ENCODE measurements around the gene TC2N.

The TC2N gene

DNA sequence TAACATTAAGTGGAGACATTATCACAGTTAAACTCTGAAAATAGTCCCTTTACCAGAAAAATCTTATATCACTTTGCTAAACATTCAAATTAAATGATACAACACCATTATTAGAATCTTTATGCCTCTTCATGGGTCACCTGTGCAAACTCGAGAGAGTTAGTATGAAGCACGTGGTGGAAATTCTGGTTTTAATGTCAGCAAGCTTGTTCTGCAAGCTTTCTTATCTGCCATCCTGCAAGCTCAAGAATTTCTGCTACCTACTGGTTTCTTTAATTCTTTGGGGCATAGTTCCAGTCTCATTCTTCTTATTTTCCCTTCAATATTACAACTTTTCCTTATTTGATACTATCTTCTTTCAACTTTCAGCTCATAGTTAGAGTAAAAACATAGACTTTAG, 136.3 kb downstream of the TC2N start:
- no peak for DNase-seq
- TF ChIP-seq EZH2 (optimal IDR thresholded peaks at IDR 0.05; ENCODE audit: low read depth, low read length) = no peak
- TF ChIP-seq EZH2phosphoT487 (IDR thresholded peaks at IDR 0.05; ENCODE audit: low read length) = no peak
- TF ChIP-seq, protein P1, sequence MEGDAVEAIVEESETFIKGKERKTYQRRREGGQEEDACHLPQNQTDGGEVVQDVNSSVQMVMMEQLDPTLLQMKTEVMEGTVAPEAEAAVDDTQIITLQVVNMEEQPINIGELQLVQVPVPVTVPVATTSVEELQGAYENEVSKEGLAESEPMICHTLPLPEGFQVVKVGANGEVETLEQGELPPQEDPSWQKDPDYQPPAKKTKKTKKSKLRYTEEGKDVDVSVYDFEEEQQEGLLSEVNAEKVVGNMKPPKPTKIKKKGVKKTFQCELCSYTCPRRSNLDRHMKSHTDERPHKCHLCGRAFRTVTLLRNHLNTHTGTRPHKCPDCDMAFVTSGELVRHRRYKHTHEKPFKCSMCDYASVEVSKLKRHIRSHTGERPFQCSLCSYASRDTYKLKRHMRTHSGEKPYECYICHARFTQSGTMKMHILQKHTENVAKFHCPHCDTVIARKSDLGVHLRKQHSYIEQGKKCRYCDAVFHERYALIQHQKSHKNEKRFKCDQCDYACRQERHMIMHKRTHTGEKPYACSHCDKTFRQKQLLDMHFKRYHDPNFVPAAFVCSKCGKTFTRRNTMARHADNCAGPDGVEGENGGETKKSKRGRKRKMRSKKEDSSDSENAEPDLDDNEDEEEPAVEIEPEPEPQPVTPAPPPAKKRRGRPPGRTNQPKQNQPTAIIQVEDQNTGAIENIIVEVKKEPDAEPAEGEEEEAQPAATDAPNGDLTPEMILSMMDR (IDR thresholded peaks at IDR 0.05; ENCODE audit: low read length) = no peak
- Histone ChIP-seq H3K79me2 (ENCODE audit: low read length) (no peaks in the 10 kb centered on the region), H3K4me2 (ENCODE audit: low read depth, low read length) (no peak overlapping the region), H3K9me3 (replicated peaks; ENCODE audit: insufficient read depth, low read length) (no peaks in the 10 kb centered on the region), H3K4me3 (ENCODE audit: low read length) (no peak overlapping the region), H3F3A (ENCODE audit: insufficient read depth, low read length) (no peaks in the 10 kb centered on the region), H3K9me2 (replicated peaks; ENCODE audit: insufficient read depth, low read length) (no peaks in the 10 kb centered on the region), H3K27me3 (replicated peaks; ENCODE audit: insufficient read depth, low read length) (no peaks in the 10 kb centered on the region), H2AFZ (ENCODE audit: low read length) (no peak overlapping the region), H4K20me1 (ENCODE audit: insufficient read depth, low read length) (no peaks in the 10 kb centered on the region), H3K4me1 (ENCODE audit: low read length) (no peaks in the 10 kb centered on the region), H3K9ac (ENCODE audit: low read length) (no peak overlapping the region), H3K36me3 (replicated peaks; ENCODE audit: insufficient read depth, low read length) (no peaks in the 10 kb centered on the region), H3K27ac (ENCODE audit: low read length) (no peak overlapping the region)

DNA sequence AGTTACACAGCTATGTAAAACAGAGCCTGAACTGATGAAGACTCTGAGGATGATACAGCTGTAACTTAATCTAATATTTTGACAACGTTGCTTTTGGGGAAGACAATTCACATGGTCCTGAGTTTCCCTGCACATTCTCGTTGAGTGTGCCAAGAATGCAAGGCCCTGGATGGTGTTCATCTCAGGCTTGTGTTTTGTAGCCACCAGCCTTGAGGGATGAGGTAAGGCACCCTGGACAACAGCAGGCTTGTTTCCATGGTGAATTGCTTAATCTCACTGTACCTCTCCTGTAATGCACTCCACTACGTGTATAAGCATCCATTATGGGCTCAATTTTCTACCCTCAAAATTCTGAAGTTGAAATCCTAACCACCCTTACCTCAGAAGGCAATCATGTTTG, 137.6 kb downstream of the TC2N start:
- H3K4me2 ChIP-seq (ENCODE audit: low read depth, low read length) = no peak overlapping the region
- no peaks in the 10 kb centered on the region for H3K36me3 ChIP-seq (replicated peaks; ENCODE audit: insufficient read depth, low read length)
- no peaks in the 10 kb centered on the region for H3K9me3 ChIP-seq (replicated peaks; ENCODE audit: insufficient read depth, low read length)
- H3K4me3 ChIP-seq (ENCODE audit: low read length) = no peak overlapping the region
- H3K27ac ChIP-seq (ENCODE audit: low read length) = no peak overlapping the region
- H3F3A ChIP-seq (ENCODE audit: insufficient read depth, low read length) = no peaks in the 10 kb centered on the region
- no peaks in the 10 kb centered on the region for H3K4me1 ChIP-seq (ENCODE audit: low read length)
- no peaks in the 10 kb centered on the region for H3K9me2 ChIP-seq (replicated peaks; ENCODE audit: insufficient read depth, low read length)
- H3K9ac ChIP-seq (ENCODE audit: low read length) = no peak overlapping the region
- no peaks in the 10 kb centered on the region for H3K27me3 ChIP-seq (replicated peaks; ENCODE audit: insufficient read depth, low read length)
- H3K79me2 ChIP-seq (ENCODE audit: low read length) = no peaks in the 10 kb centered on the region
- DNase-seq = no peak
- TF ChIP-seq, protein P1 (IDR thresholded peaks at IDR 0.05; ENCODE audit: low read length) = no peak
- TF ChIP-seq EZH2 (optimal IDR thresholded peaks at IDR 0.05; ENCODE audit: low read depth, low read length) (no peak), EZH2phosphoT487 (IDR thresholded peaks at IDR 0.05; ENCODE audit: low read length) (no peak)
- no peak overlapping the region for H2AFZ ChIP-seq (ENCODE audit: low read length)
- no peaks in the 10 kb centered on the region for H4K20me1 ChIP-seq (ENCODE audit: insufficient read depth, low read length)

All from MM.1S (cell line).